ENCODE data around the gene SYNGR2. TPM values are rescaled to one million over a fixed set of nuclear protein-coding genes. Genes with fewer than 3 reads are reported as not detected.

SYNGR2 gene
- total and polyA plus RNA-seq, 9 of the 15 experiments (the other 6 are each of a cell fraction or from before 2014, with no cell fraction given), result 1.4 to 173 (median 87.8) TPM

DNA sequence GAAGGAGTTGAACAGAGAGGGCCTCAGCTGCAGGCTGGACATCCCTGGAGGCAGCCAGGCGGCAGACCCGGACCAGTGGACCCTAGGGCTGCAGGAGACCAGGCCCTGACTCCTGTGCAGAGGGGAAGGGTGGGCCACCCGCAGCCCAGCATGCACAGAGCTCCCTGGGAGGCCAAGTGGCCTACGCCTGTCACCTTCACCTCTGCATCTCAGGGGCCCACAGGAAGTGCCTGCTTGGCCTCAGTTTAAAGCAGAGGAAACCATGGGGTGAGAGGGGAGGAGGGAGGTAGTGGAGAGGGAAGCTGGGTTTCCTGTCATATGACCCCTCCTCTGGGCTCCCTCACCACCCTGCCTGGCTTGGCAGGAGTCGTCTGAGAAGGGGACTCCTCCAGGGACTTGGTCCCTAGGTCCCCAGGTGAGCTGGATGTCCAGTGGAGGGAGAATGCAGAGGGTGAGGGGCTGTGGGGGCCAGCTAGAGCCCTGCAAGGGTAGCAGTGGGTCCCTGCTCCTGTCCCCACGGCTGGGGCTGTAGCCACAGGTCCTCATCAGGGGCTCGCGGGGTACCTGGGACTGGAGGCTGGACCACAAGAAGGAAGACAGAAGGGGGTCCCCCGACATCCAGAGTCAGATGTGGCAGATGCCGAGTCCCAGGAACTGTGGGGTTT lies 37.8 kb upstream of the SYNGR2 start, which contains the start of gene TMC8 (continued):
- TF ChIP-seq, protein P1, sequence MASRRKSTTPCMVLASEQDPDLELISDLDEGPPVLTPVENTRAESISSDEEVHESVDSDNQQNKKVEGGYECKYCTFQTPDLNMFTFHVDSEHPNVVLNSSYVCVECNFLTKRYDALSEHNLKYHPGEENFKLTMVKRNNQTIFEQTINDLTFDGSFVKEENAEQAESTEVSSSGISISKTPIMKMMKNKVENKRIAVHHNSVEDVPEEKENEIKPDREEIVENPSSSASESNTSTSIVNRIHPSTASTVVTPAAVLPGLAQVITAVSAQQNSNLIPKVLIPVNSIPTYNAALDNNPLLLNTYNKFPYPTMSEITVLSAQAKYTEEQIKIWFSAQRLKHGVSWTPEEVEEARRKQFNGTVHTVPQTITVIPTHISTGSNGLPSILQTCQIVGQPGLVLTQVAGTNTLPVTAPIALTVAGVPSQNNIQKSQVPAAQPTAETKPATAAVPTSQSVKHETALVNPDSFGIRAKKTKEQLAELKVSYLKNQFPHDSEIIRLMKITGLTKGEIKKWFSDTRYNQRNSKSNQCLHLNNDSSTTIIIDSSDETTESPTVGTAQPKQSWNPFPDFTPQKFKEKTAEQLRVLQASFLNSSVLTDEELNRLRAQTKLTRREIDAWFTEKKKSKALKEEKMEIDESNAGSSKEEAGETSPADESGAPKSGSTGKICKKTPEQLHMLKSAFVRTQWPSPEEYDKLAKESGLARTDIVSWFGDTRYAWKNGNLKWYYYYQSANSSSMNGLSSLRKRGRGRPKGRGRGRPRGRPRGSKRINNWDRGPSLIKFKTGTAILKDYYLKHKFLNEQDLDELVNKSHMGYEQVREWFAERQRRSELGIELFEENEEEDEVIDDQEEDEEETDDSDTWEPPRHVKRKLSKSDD (conservative IDR thresholded peaks at IDR 0.05; ENCODE audit: low read length), result no peak
- TF ChIP-seq XRCC3 (IDR thresholded peaks at IDR 0.05) (no peak), RBFOX2 (IDR thresholded peaks at IDR 0.05; ENCODE audit: low read depth, low read length) (peak; percentile 39; the same call in 1 of the 2 replicates), TEAD2 (tag; IDR thresholded peaks at IDR 0.05) (no peak), TRIM28 (IDR thresholded peaks at IDR 0.05) (no peak), HNRNPL (IDR thresholded peaks at IDR 0.05; ENCODE audit: low read depth, low read length) (no peak), RFX7 (CRISPR knock-in tag; IDR thresholded peaks at IDR 0.05) (no peak), ZNF197 (CRISPR knock-in tag; IDR thresholded peaks at IDR 0.05; ENCODE audit: low read depth) (no peak), HNRNPH1 (optimal IDR thresholded peaks at IDR 0.05; ENCODE audit: low read depth, low read length) (no peak), HDAC6 (IDR thresholded peaks at IDR 0.05; ENCODE audit: low read depth, low read length) (no peak)
- TF ChIP-seq, protein P2, sequence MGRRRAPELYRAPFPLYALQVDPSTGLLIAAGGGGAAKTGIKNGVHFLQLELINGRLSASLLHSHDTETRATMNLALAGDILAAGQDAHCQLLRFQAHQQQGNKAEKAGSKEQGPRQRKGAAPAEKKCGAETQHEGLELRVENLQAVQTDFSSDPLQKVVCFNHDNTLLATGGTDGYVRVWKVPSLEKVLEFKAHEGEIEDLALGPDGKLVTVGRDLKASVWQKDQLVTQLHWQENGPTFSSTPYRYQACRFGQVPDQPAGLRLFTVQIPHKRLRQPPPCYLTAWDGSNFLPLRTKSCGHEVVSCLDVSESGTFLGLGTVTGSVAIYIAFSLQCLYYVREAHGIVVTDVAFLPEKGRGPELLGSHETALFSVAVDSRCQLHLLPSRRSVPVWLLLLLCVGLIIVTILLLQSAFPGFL (CRISPR knock-in tag; IDR thresholded peaks at IDR 0.05), result no peak
- TF ChIP-seq, protein P3, sequence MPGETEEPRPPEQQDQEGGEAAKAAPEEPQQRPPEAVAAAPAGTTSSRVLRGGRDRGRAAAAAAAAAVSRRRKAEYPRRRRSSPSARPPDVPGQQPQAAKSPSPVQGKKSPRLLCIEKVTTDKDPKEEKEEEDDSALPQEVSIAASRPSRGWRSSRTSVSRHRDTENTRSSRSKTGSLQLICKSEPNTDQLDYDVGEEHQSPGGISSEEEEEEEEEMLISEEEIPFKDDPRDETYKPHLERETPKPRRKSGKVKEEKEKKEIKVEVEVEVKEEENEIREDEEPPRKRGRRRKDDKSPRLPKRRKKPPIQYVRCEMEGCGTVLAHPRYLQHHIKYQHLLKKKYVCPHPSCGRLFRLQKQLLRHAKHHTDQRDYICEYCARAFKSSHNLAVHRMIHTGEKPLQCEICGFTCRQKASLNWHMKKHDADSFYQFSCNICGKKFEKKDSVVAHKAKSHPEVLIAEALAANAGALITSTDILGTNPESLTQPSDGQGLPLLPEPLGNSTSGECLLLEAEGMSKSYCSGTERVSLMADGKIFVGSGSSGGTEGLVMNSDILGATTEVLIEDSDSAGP (CRISPR knock-in tag; IDR thresholded peaks at IDR 0.05), result no peak
- TF ChIP-seq, protein P4, sequence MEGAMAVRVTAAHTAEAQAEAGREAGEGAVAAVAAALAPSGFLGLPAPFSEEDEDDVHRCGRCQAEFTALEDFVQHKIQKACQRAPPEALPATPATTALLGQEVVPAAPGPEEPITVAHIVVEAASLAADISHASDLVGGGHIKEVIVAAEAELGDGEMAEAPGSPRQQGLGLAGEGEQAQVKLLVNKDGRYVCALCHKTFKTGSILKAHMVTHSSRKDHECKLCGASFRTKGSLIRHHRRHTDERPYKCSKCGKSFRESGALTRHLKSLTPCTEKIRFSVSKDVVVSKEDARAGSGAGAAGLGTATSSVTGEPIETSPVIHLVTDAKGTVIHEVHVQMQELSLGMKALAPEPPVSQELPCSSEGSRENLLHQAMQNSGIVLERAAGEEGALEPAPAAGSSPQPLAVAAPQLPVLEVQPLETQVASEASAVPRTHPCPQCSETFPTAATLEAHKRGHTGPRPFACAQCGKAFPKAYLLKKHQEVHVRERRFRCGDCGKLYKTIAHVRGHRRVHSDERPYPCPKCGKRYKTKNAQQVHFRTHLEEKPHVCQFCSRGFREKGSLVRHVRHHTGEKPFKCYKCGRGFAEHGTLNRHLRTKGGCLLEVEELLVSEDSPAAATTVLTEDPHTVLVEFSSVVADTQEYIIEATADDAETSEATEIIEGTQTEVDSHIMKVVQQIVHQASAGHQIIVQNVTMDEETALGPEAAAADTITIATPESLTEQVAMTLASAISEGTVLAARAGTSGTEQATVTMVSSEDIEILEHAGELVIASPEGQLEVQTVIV (CRISPR knock-in tag; IDR thresholded peaks at IDR 0.05; ENCODE audit: borderline replicate concordance), result no peak
- TF ChIP-seq, protein P5, sequence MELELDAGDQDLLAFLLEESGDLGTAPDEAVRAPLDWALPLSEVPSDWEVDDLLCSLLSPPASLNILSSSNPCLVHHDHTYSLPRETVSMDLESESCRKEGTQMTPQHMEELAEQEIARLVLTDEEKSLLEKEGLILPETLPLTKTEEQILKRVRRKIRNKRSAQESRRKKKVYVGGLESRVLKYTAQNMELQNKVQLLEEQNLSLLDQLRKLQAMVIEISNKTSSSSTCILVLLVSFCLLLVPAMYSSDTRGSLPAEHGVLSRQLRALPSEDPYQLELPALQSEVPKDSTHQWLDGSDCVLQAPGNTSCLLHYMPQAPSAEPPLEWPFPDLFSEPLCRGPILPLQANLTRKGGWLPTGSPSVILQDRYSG (tag; conservative IDR thresholded peaks at IDR 0.05; ENCODE audit: low read depth), result peak; percentile 50; the same call in 1 of the 2 replicates

Measured in K562 (cell line).